ENCODE measurements around the gene ASAH2. TPM values are rescaled to one million over a fixed set of nuclear protein-coding genes. Genes with fewer than 3 reads are reported as not detected.
"Not testable (repeated sequence)": the region's sequence is repeated elsewhere in the genome, so short reads cannot be mapped to it uniquely, and the experiment has no call there.

The ASAH2 gene
- total RNA-seq, 1 donor from 2014 or later, result 0.32 TPM

GRCh38 chr10:50267877-50268276, 16.6 kb upstream of the ASAH2 start:
- ATAC-seq, DNase-seq: not testable (repeated sequence)

GRCh38 chr10:50262625-50263024, 11.3 kb upstream of the ASAH2 start:
- ATAC-seq; DNase-seq; intact Hi-C loops (cut with micrococcal nuclease): not testable (repeated sequence)

More at GRCh38 chr10:50267877-50268276, 16.6 kb upstream of the ASAH2 start:
- intact Hi-C loops (cut with micrococcal nuclease), result not testable (repeated sequence)

GRCh38 chr10:50260791-50261281, 9.5 kb upstream of the ASAH2 start:
- no peak for DNase-seq
- intact Hi-C loops (cut with micrococcal nuclease), result no loop called here
- ATAC-seq, result no peak

GRCh38 chr10:50254479-50254878, 3.2 kb upstream of the ASAH2 start:
- no peak for DNase-seq
- intact Hi-C loops (cut with micrococcal nuclease), result no loop called here
- ATAC-seq, result no peak

GRCh38 chr10:50250096-50250854, 1.0 kb downstream of the ASAH2 start:
- ATAC-seq (no peak), DNase-seq (no peak)
- intact Hi-C loops (cut with micrococcal nuclease), result no loop called here

- intact Hi-C loops (cut with micrococcal nuclease), result no loop called here
- no peak for DNase-seq
- ATAC-seq, result no peak
Measured at GRCh38 chr10:50248598-50248997, 2.7 kb downstream of the ASAH2 start.

- ATAC-seq, result no peak
- no peak for DNase-seq
- intact Hi-C loops (cut with micrococcal nuclease), result no loop called here
Measured at GRCh38 chr10:50248062-50248461, 3.3 kb downstream of the ASAH2 start.

GRCh38 chr10:50244201-50244600, 7.1 kb downstream of the ASAH2 start:
- intact Hi-C loops (cut with micrococcal nuclease), result no loop called here
- ATAC-seq (no peak), DNase-seq (no peak)

- intact Hi-C loops (cut with micrococcal nuclease), result no loop called here
- no peak for DNase-seq
- ATAC-seq, result no peak
Measured at GRCh38 chr10:50242777-50243176, 8.5 kb downstream of the ASAH2 start.

- ATAC-seq; intact Hi-C loops (cut with micrococcal nuclease); DNase-seq: not testable (repeated sequence)
Measured at GRCh38 chr10:50241478-50241877, 9.8 kb downstream of the ASAH2 start.

- ATAC-seq (no peak), DNase-seq (no peak)
- intact Hi-C loops (cut with micrococcal nuclease), result no loop called here
Measured at GRCh38 chr10:50234486-50234885, 16.8 kb downstream of the ASAH2 start.

GRCh38 chr10:50232261-50232639, 19.1 kb downstream of the ASAH2 start:
- no peak for DNase-seq
- intact Hi-C loops (cut with micrococcal nuclease), result no loop called here
- ATAC-seq, result no peak

GRCh38 chr10:50231515-50232260, 19.6 kb downstream of the ASAH2 start:
- intact Hi-C loops (cut with micrococcal nuclease), result no loop called here
- DNase-seq, result no peak
- ATAC-seq, result no peak

GRCh38 chr10:50229460-50229859, 21.9 kb downstream of the ASAH2 start:
- ATAC-seq (no peak), DNase-seq (no peak)
- intact Hi-C loops (cut with micrococcal nuclease), result no loop called here

GRCh38 chr10:50228672-50229071, 22.6 kb downstream of the ASAH2 start:
- no peak for DNase-seq
- intact Hi-C loops (cut with micrococcal nuclease), result no loop called here
- no peak for ATAC-seq

GRCh38 chr10:50226610-50227009, 24.7 kb downstream of the ASAH2 start:
- ATAC-seq (no peak), DNase-seq (no peak)
- intact Hi-C loops (cut with micrococcal nuclease), result no loop called here

- ATAC-seq, result peak; percentile 58
- intact Hi-C loops (cut with micrococcal nuclease), result no loop called here
- DNase-seq, result no peak
Measured at GRCh38 chr10:50224330-50224952, 26.9 kb downstream of the ASAH2 start.

GRCh38 chr10:50222199-50222598, 29.1 kb downstream of the ASAH2 start:
- ATAC-seq, result no peak
- intact Hi-C loops (cut with micrococcal nuclease), result no loop called here
- DNase-seq, result no peak

- ATAC-seq (no peak), DNase-seq (no peak)
- intact Hi-C loops (cut with micrococcal nuclease), result no loop called here
Measured at GRCh38 chr10:50221470-50221869, 29.8 kb downstream of the ASAH2 start.

- intact Hi-C loops (cut with micrococcal nuclease), result no loop called here
- ATAC-seq, result no peak
- no peak for DNase-seq
Measured at GRCh38 chr10:50219646-50220045, 31.7 kb downstream of the ASAH2 start.
